ENCODE results near the gene GDF2.

The GDF2 gene

DNA sequence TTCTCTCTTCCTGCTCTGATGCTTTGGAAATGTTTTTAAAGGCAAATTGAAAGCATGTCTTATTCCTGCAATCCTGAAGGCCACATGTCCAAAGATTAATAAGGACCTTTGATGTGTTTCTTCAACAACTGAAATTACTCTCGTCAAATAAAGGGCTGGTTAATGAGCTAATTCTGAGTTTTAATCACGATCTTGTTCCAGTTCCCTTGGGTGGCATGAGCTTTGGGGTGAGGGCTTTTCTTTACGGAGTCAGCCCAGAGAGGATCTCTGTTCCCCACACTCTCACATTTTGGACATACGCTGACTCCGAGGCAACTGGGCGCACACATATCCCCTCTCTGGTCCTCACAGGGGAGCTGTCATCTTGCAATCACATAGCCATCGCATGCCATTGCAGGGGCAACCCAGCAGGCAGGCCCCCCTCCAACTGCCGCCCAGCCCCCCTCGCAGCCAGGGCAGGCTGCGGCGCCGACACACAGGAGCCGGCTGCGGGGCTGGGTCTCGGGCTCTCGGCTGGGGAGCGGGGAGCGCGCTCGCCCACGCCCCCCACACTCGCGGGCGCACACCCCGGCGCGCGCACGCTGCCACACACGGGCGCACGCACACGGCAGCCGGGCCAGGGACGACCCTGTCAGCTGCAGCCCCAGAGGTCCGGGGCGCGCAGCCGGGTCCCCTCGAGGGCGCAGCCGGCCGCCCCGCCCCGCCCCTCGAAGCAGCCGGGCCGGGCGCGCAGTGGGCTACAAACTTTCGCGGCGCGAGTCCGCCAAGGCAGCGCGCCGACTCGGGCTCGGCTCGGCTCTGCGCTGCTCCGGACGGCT lies 22.4 kb upstream of the GDF2 start, which contains the start of gene GDF10:
TSS of gene GDF10 (plus strand) at position 587 of the 818 bp plus-strand sequence. CDS start 455 bp downstream, outside the sequence.
- no peak for DNase-seq (ENCODE audit: low read depth)
- H3K4me3 ChIP-seq (ENCODE audit: low read depth, low read length) = no peak within 1 kb of the TSS
- TF ChIP-seq MAX (IDR thresholded peaks at IDR 0.05; ENCODE audit: low read depth, low read length) = no peak
- TF ChIP-seq MYC (IDR thresholded peaks at IDR 0.05; ENCODE audit: low read depth, low read length) = no peak
- TF ChIP-seq CTCF (IDR thresholded peaks at IDR 0.05; ENCODE audit: low read depth, low read length) = no peak
- no peak for TF ChIP-seq POLR2A (IDR thresholded peaks at IDR 0.05; ENCODE audit: extremely low read depth, insufficient read length)

DNA sequence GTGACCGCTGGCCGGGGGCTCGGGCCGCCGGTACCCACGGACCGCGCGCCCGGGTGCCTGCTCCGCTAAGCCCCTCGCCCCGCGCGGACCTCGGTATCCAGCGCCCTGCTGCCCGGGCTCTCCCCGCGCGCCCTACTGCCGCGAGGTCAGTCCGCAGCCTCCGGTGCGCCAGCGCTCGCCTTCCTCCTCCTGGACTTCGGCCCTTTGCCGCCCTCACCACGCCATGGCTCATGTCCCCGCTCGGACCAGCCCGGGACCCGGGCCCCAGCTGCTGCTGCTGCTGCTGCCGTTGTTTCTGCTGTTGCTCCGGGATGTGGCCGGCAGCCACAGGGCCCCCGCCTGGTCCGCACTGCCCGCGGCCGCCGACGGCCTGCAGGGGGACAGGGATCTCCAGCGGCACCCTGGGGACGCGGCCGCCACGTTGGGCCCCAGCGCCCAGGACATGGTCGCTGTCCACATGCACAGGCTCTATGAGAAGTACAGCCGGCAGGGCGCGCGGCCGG lies 21.8 kb upstream of the GDF2 start:
- no peak overlapping the region for H3K4me3 ChIP-seq (ENCODE audit: low read depth, low read length)

GRCh38 chr10:47301833-47302232 lies 20.4 kb upstream of the GDF2 start:
- DNase-seq (ENCODE audit: low read depth) = no peak
- TF ChIP-seq MAX (IDR thresholded peaks at IDR 0.05; ENCODE audit: low read depth, low read length) (no peak), MYC (IDR thresholded peaks at IDR 0.05; ENCODE audit: low read depth, low read length) (no peak), CTCF (IDR thresholded peaks at IDR 0.05; ENCODE audit: low read depth, low read length) (no peak), POLR2A (IDR thresholded peaks at IDR 0.05; ENCODE audit: extremely low read depth, insufficient read length) (no peak)
- no peak overlapping the region for H3K4me3 ChIP-seq (ENCODE audit: low read depth, low read length)

More for the DNA sequence above, 21.8 kb upstream of the GDF2 start:
- no peak for DNase-seq (ENCODE audit: low read depth)
- TF ChIP-seq MYC (IDR thresholded peaks at IDR 0.05; ENCODE audit: low read depth, low read length) = no peak
- TF ChIP-seq POLR2A (IDR thresholded peaks at IDR 0.05; ENCODE audit: extremely low read depth, insufficient read length) = no peak
- TF ChIP-seq CTCF (IDR thresholded peaks at IDR 0.05; ENCODE audit: low read depth, low read length) = no peak
- no peak for TF ChIP-seq MAX (IDR thresholded peaks at IDR 0.05; ENCODE audit: low read depth, low read length)

DNA sequence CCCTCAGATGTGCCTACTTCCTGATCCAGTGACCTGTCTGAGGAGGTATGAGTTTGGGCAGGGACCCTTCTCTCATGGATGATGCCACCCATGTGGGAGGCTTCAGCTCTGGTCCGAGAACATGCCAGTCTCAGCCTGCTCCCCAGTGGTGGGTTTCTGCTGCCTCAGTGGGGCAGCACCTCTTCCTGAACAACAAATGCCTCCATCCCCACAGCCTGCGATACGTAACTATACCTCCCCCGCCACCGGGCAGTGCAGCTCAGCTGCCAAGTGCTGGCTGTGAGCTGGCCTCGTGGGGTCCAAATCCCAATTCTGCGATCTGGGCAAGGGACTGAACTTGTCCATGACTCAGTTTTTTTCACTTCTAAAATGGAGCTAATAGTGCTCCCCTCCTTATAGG lies 19.1 kb upstream of the GDF2 start:
- DNase-seq (ENCODE audit: low read depth) = no peak
- no peak for TF ChIP-seq MYC (IDR thresholded peaks at IDR 0.05; ENCODE audit: low read depth, low read length)
- TF ChIP-seq CTCF (IDR thresholded peaks at IDR 0.05; ENCODE audit: low read depth, low read length) = no peak
- TF ChIP-seq POLR2A (IDR thresholded peaks at IDR 0.05; ENCODE audit: extremely low read depth, insufficient read length) = no peak
- no peak for TF ChIP-seq MAX (IDR thresholded peaks at IDR 0.05; ENCODE audit: low read depth, low read length)
- no peak overlapping the region for H3K4me3 ChIP-seq (ENCODE audit: low read depth, low read length)

DNA sequence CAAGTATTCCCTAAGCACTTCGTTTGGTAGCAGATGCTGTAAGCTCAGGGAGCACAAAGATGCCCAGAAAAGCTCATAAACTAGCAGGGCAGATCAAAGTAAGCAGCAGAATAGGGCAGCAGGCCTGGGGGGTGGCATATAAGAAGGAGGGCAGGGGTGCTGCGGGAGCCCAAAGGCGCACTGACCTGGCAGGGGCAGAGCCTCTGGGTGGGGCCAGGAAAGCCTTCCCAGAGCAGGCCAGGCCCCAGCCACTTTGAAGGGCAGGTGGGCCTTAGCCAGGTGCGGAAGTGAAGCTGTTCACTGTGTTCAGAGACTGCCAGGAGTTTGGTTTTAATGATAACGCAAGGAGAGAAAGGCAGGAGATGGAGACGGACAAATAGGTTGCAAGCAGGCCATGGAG lies 18.4 kb upstream of the GDF2 start:
- no peak overlapping the region for H3K4me3 ChIP-seq (ENCODE audit: low read depth, low read length)
- TF ChIP-seq CTCF (IDR thresholded peaks at IDR 0.05; ENCODE audit: low read depth, low read length) = no peak
- TF ChIP-seq POLR2A (IDR thresholded peaks at IDR 0.05; ENCODE audit: extremely low read depth, insufficient read length) = no peak
- TF ChIP-seq MYC (IDR thresholded peaks at IDR 0.05; ENCODE audit: low read depth, low read length) = no peak
- TF ChIP-seq MAX (IDR thresholded peaks at IDR 0.05; ENCODE audit: low read depth, low read length) = no peak
- no peak for DNase-seq (ENCODE audit: low read depth)
